ENCODE data around the gene ZMIZ2.

ZMIZ2 gene

DNA sequence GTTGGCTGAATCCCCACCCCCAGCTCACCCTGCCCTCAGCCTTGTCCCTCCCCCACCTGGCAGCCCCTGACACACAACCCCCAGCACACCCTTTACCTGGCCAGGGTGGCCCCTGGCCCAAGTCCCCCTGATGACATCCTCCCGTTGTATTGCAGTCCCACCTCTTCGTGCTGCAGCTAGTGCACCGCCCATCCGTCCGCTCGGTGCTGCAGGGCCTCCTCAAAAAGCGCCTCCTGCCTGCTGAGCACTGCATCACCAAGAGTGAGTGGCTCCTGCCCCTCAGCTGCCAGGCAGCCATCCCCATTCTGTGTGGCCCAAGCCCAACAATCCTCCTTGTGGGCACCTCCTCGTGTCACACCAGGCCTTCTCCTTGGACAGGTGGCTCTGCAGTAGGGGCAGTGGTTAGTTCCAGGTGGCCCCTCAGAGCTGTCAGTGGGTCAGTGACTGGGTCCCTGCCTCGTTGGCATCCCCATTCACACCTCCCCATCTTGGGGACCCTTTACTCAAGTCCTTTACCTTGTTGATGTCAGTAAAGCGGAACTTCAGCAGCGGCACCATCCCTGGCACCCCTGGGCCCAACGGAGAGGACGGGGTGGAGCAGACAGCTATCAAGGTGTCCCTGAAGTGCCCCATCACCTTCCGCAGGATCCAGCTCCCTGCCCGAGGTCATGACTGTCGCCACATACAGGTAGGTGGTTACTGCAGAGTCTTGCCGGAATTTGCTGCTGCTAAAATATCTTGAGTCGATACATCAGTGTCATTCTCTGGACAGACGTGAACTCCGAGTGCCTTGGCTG is 14.3 kb downstream of the ZMIZ2 start:
- H3K4me3 ChIP-seq (ENCODE audit: low read depth, low read length), result no peak overlapping the region
- peaks cover 77% of the 10 kb centered on the region for H3K36me3 ChIP-seq (replicated peaks)

DNA sequence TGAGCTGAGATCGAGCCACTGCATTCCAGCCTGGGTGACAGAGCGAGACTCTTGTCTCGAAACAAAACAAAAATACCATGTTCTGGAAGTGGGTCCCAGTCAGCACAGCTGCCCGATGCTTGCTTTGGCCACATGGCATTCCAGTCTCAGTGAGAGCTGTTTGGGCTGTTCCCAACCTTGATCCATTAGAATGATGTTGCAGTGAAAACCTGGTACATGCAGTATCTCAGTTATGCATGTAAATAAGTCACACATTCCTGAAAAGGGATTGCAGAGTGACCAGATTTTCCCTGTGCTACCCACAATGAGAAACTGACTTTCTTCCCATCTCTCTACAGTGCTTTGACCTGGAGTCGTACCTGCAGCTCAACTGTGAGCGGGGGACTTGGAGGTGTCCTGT is 15.4 kb downstream of the ZMIZ2 start:
- Histone ChIP-seq H3K36me3 (replicated peaks) (peaks cover 77% of the 10 kb centered on the region), H3K27ac (no peak overlapping the region), H3K27me3 (replicated peaks) (no peaks in the 10 kb centered on the region), H3K4me3 (ENCODE audit: low read depth, low read length) (no peak overlapping the region)
- no peak for DNase-seq
- in situ Hi-C loops (cut with HindIII; ENCODE audit: low pct_ligation_motif_present, low sequenced_read_pairs), result no loop called here
- TF ChIP-seq, protein P1, sequence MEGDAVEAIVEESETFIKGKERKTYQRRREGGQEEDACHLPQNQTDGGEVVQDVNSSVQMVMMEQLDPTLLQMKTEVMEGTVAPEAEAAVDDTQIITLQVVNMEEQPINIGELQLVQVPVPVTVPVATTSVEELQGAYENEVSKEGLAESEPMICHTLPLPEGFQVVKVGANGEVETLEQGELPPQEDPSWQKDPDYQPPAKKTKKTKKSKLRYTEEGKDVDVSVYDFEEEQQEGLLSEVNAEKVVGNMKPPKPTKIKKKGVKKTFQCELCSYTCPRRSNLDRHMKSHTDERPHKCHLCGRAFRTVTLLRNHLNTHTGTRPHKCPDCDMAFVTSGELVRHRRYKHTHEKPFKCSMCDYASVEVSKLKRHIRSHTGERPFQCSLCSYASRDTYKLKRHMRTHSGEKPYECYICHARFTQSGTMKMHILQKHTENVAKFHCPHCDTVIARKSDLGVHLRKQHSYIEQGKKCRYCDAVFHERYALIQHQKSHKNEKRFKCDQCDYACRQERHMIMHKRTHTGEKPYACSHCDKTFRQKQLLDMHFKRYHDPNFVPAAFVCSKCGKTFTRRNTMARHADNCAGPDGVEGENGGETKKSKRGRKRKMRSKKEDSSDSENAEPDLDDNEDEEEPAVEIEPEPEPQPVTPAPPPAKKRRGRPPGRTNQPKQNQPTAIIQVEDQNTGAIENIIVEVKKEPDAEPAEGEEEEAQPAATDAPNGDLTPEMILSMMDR (IDR thresholded peaks at IDR 0.05; ENCODE audit: low read depth, low read length, missing control alignments), result no peak

More for the DNA sequence above, 14.3 kb downstream of the ZMIZ2 start:
- TF ChIP-seq, protein P1 (IDR thresholded peaks at IDR 0.05; ENCODE audit: low read depth, low read length, missing control alignments), result no peak
- Histone ChIP-seq H3K27ac (no peak overlapping the region), H3K27me3 (replicated peaks) (no peaks in the 10 kb centered on the region)
- no peak for DNase-seq
- in situ Hi-C loops (cut with HindIII; ENCODE audit: low pct_ligation_motif_present, low sequenced_read_pairs), result no loop called here

DNA sequence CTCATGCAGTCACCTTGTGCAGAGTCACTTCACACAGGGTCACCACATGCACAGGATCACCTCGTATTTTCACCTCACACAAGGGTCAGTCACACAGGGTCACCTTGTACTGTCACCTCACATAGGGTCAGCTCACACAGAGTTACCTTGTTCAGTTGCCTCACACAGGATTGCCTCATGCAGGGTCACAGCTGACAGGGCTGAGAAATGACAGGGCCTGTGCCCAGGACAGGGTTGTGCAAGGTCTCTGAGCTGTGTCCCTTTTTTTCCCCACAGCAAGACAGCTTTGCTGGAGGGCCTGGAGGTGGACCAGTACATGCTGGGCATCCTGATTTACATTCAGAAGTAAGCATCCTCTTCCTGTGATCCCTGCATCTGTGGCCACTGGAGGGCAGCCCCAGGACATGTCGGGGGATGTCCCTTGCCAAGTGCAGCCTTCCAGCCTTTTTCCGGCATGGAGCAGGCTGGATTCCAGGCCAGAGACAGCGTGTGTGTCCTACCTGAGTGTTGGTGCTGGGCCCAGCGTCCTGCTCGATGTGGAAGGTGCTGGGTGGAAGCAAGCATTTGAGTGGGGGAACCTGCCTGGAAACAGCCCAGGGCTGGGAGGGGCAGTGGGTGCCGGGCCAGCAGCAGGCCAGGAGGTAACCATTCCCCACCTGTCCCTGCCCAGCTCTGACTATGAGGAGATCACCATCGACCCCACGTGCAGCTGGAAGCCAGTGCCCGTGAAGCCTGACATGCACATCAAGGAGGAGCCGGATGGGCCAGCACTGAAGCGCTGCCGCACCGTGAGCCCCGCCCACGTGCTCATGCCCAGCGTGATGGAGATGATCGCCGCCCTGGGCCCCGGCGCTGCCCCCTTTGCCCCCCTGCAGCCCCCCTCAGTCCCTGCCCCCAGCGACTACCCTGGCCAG is 16.3 kb downstream of the ZMIZ2 start:
- Histone ChIP-seq H3K27me3 (replicated peaks) (no peaks in the 10 kb centered on the region), H3K36me3 (replicated peaks) (peaks cover 68% of the 10 kb centered on the region)
- TF ChIP-seq, protein P1 (IDR thresholded peaks at IDR 0.05; ENCODE audit: low read depth, low read length, missing control alignments), result peak; percentile 20

DNA sequence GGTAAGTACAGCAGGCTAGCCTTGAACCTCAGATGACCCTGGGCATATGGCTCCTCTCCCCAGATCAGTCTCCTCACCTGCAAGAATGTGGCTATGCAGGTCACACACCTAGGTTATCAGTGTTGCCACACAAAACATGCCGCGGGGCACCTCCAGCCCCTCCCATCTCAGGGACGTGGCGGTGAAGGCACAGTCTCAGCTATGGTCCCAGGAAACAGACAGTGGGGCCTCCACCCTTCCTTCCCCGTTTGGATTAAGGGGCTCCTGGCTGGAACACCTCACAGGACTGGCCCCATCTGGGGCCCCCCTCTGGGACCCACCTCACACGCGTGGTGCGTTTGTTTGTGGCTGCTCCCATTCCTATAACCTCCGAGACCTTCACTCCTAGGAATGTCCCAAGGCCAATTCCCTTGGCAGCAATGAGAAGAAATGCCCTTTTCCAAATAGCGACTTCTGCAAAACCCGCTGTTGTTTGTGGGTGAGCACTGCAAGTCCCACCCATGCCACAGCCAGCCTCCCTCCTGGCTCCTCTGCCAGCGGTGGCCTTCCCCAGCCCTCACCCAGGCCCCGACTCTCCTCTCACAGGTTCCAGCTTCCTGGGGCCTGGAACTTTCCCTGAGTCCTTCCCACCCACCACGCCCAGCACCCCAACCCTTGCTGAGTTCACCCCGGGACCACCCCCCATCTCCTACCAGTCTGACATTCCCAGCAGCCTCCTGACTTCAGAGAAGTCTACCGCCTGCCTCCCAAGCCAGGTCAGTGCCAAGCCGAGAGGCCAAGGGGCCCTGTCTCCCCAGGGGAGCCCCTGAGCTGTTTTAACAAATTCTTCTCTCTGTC is 17.1 kb downstream of the ZMIZ2 start:
- no peak overlapping the region for H3K27ac ChIP-seq
- DNase-seq, result no peak
- no peaks in the 10 kb centered on the region for H3K27me3 ChIP-seq (replicated peaks)
- TF ChIP-seq, protein P1 (IDR thresholded peaks at IDR 0.05; ENCODE audit: low read depth, low read length, missing control alignments), result no peak
- H3K4me3 ChIP-seq (ENCODE audit: low read depth, low read length), result no peak overlapping the region
- H3K36me3 ChIP-seq (replicated peaks), result peaks cover 62% of the 10 kb centered on the region
- in situ Hi-C loops (cut with HindIII; ENCODE audit: low pct_ligation_motif_present, low sequenced_read_pairs), result no loop called here

More for the DNA sequence above, 16.3 kb downstream of the ZMIZ2 start:
- in situ Hi-C loops (cut with HindIII; ENCODE audit: low pct_ligation_motif_present, low sequenced_read_pairs), result no loop called here
- no peak for DNase-seq
- no peak overlapping the region for H3K27ac ChIP-seq
- H3K4me3 ChIP-seq (ENCODE audit: low read depth, low read length), result no peak overlapping the region

DNA sequence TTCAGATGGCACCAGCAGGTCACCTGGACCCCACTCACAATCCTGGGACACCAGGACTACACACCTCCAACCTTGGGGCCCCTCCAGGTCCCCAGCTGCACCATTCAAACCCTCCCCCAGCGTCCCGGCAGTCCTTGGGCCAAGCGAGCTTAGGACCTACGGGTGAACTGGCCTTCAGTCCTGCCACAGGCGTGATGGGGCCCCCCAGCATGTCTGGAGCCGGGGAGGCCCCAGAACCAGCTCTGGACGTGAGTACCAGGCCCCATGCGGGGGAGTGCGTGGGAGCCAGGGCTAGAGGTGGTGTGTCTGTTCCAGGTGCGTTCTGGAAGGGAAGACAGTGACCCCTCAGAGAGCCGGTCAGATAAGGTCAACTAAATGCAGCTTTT is 17.8 kb downstream of the ZMIZ2 start:
- Histone ChIP-seq H3K27me3 (replicated peaks) (no peaks in the 10 kb centered on the region), H3K36me3 (replicated peaks) (peaks cover 57% of the 10 kb centered on the region), H3K4me3 (ENCODE audit: low read depth, low read length) (no peak overlapping the region), H3K27ac (no peak overlapping the region)
- TF ChIP-seq, protein P1 (IDR thresholded peaks at IDR 0.05; ENCODE audit: low read depth, low read length, missing control alignments), result no peak
- in situ Hi-C loops (cut with HindIII; ENCODE audit: low pct_ligation_motif_present, low sequenced_read_pairs), result no loop called here
- DNase-seq, result no peak
